ENCODE measurements around the gene ZNF536. TPM values are rescaled to one million over a fixed set of nuclear protein-coding genes. Genes with fewer than 3 reads are reported as not detected.

ZNF536 gene
- total RNA-seq (2022; extraction: Qiagen RNA extraction): not detected in 5 replicates

GRCh38 chr19:30371960-30372824 is at the start of gene ZNF536:
ZNF536 (plus strand) TSS chr19:30372384; CDS start chr19:30443563, 71,179 bp downstream.

